ENCODE data around the gene TWF2. TPM values are rescaled to one million over a fixed set of nuclear protein-coding genes. Genes with fewer than 3 reads are reported as not detected.

The TWF2 gene
- total RNA-seq, 4 donors from 2014 or later: 39.3 to 60.2 (median 52.0) TPM

GRCh38 chr3:52215351-52215750 lies 23.6 kb downstream of the TWF2 start:
- DNase-seq (ENCODE audit: low spot score in 2 of 2): no peak
- intact Hi-C loops (cut with DNase I; ENCODE audit: low total_unique reads): no loop called here
- TF ChIP-seq POLR2A (IDR thresholded peaks at IDR 0.05) (no peak), CTCF (IDR thresholded peaks at IDR 0.05) (no peak)
- H3K4me3 ChIP-seq (ENCODE audit: low read depth, poor library complexity, severe bottlenecking): no peak overlapping the region
- 94 to 96% methylated on average over 7 of the region's 7 CpGs for WGBS, 2 donors

GRCh38 chr3:52213901-52214300 lies 25.1 kb downstream of the TWF2 start:
- DNase-seq (ENCODE audit: low spot score in 2 of 2): no peak
- no peak for TF ChIP-seq POLR2A (IDR thresholded peaks at IDR 0.05)
- no peak for TF ChIP-seq CTCF (IDR thresholded peaks at IDR 0.05)
- H3K4me3 ChIP-seq (ENCODE audit: low read depth, poor library complexity, severe bottlenecking): no peak overlapping the region
- intact Hi-C loops (cut with DNase I; ENCODE audit: low total_unique reads): no loop called here

- intact Hi-C loops (cut with DNase I; ENCODE audit: low total_unique reads): no loop called here
Observed at GRCh38 chr3:52213005-52213404, 26.0 kb downstream of the TWF2 start.

GRCh38 chr3:52211268-52211891 lies 27.6 kb downstream of the TWF2 start:
- 94 to 95% methylated on average over 18 of the region's 18 CpGs for WGBS, 2 donors
- no peak overlapping the region for H3K4me3 ChIP-seq (ENCODE audit: low read depth, poor library complexity, severe bottlenecking)
- no peak for TF ChIP-seq CTCF (IDR thresholded peaks at IDR 0.05)
- no peak for TF ChIP-seq POLR2A (IDR thresholded peaks at IDR 0.05)
- intact Hi-C loops (cut with DNase I; ENCODE audit: low total_unique reads): no loop called here
- no peak for DNase-seq (ENCODE audit: low spot score in 2 of 2)

More at GRCh38 chr3:52213005-52213404, 26.0 kb downstream of the TWF2 start:
- 84 to 88% methylated on average over 8 of the region's 8 CpGs for WGBS, 2 donors
- no peak for DNase-seq (ENCODE audit: low spot score in 2 of 2)
- no peak for TF ChIP-seq CTCF (IDR thresholded peaks at IDR 0.05)
- TF ChIP-seq POLR2A (IDR thresholded peaks at IDR 0.05): no peak
- H3K4me3 ChIP-seq (ENCODE audit: low read depth, poor library complexity, severe bottlenecking): no peak overlapping the region

GRCh38 chr3:52210550-52211046 lies 28.4 kb downstream of the TWF2 start:
- no peak for DNase-seq (ENCODE audit: low spot score in 2 of 2)
- intact Hi-C loops (cut with DNase I; ENCODE audit: low total_unique reads): no loop called here
- 78 to 89% methylated on average over 6 of the region's 6 CpGs for WGBS, 2 donors

More at GRCh38 chr3:52210550-52211046, 28.4 kb downstream of the TWF2 start:
- TF ChIP-seq POLR2A (IDR thresholded peaks at IDR 0.05) (no peak), CTCF (IDR thresholded peaks at IDR 0.05) (no peak)
- no peak overlapping the region for H3K4me3 ChIP-seq (ENCODE audit: low read depth, poor library complexity, severe bottlenecking)

Data from lower leg skin (tissue), 4 donors.